Adipocyte (in vitro differentiated cells): Measurements from ENCODE around the gene H2AZ2.
A peak's percentile ranks its signal among the peaks of the same experiment; 100 is the strongest.
"Not testable (repeated sequence)": the region's sequence is repeated elsewhere in the genome, so short reads cannot be mapped to it uniquely, and the experiment has no call there.

ENCODE experiments used
- DNase-seq: peaks from one replicate; pipeline ENCODE4 v3.0.0-alpha.2; 2015; ENCODE audit warnings: low read depth
- H3K27me3 ChIP-seq: replicated peaks from 2 replicates; pipeline ENCODE4 v1.7.0; 2013; ENCODE audit warnings: mild to moderate bottlenecking, low read length, moderate library complexity; ENCODE audit not compliant: control insufficient read depth, insufficient read depth
- H3K36me3 ChIP-seq: 2 replicates; pipeline ENCODE4 v1.7.0; 2013; ENCODE audit warnings: low read length, mild to moderate bottlenecking, moderate library complexity; ENCODE audit not compliant: control insufficient read depth, insufficient read depth, severe bottlenecking
- H3K4me1 ChIP-seq: 2 replicates; pipeline ENCODE4 v1.7.0; 2013; ENCODE audit warnings: mild to moderate bottlenecking, low read length, moderate library complexity; ENCODE audit not compliant: control insufficient read depth, insufficient read depth
- H3K4me3 ChIP-seq: 2 replicates; pipeline ENCODE4 v1.7.0; 2013; ENCODE audit warnings: mild to moderate bottlenecking, low read length, moderate library complexity
- H3K9ac ChIP-seq: 2 replicates; pipeline ENCODE4 v1.7.0; 2013; ENCODE audit warnings: mild to moderate bottlenecking, low read length, moderate library complexity
- H3K9me3 ChIP-seq: 2 replicates; pipeline ENCODE4 v1.7.0; 2013; ENCODE audit warnings: mild to moderate bottlenecking, low read length, moderate library complexity; ENCODE audit not compliant: control insufficient read depth

The H2AZ2 gene

DNA sequence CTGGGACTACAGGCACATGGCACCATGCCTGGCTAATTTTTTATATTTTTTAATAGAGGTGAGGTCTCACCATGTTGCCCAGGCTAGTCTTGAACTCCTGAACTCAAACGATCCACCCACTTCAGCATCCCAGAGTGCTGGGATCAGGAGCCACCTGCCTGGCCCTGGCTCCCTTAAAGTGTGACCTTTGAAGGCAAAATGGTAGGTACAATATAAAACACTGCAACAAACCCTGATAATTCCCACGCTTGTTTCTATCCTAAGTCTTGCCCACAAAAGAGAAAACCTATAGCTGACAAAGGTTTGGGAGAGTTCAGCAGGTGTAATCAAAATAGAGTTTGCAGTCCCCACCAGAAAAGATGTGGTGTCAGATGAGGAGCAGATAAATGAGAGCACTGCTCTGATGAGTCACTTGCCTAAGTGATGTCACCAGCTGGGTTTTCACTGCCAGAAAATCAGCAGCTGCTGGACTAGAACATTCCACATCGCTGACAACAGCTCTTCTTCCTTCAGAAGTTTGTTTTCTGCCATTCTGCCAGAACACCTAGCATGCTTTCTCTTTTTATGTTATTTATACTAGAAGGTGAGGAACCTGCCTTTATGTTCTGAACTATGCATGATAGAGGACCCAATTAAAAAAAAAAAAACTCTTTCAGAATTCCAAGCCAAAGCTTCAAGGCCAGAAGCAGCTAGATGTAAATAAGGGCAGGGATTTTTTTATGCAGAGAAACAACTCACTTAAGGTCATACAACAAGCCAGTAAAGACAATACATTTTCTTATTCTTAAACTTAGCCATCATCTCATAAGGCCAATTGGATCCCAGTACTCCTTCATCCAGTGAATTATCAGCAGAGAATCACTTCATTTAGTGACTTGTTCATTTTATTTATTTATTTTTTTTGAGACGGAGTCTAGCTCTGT is 19.4 kb upstream of the H2AZ2 start:
- Histone ChIP-seq H3K36me3 (no peaks in the 10 kb centered on the region), H3K9ac (no peak overlapping the region), H3K27me3 (no peaks in the 10 kb centered on the region), H3K4me1 (peaks cover 11% of the 10 kb centered on the region), H3K9me3 (no peaks in the 10 kb centered on the region), H3K4me3 (no peak overlapping the region)
- DNase-seq = peak; percentile 83

DNA sequence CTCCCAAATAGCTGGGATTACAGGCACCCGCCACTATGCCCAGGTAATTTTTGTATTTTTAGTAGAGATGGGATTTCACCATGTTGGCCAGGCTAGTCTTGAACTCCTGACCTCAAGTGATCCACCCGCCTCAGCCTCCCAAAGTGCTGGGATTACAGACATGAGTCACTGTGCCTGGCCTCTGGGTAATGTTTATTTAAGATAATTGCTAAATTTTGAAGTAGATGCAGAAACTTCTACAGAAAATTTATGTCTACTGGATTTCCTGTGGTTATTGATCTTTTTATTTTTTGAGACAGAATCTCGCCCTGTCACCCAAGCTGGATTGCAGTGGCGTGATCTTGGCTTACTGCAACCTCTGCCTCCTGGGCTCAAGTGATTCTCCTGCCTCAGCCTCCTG is 14.1 kb upstream of the H2AZ2 start:
- not testable (repeated sequence) for H3K36me3 ChIP-seq, H3K4me3 ChIP-seq, H3K9ac ChIP-seq, H3K9me3 ChIP-seq, H3K27me3 ChIP-seq, H3K4me1 ChIP-seq
- peak; percentile 42 for DNase-seq

DNA sequence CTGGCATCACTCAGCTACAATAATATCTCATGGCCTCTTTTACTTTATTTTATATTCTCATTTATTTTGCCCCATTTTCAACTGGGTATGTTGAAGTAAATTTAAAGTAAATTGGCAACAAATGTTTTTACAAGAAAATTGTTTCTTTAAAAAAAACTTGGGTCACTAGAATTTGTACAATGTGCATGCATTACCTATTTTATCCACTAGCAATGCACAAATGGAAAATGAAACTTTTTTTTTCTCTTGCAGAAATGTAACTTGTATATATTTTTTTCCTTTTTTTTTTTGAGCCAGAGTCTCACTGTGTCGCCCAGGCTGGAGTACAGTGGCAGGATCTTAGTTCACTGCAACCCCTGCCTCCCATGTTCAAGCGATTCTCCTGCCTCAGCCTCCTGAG is 10.3 kb upstream of the H2AZ2 start:
- H3K9ac ChIP-seq = no peak overlapping the region
- H3K4me1 ChIP-seq = peaks cover 2% of the 10 kb centered on the region
- no peak overlapping the region for H3K4me3 ChIP-seq
- DNase-seq = peak; percentile 22
- no peaks in the 10 kb centered on the region for H3K36me3 ChIP-seq
- H3K27me3 ChIP-seq = no peaks in the 10 kb centered on the region
- H3K9me3 ChIP-seq = no peaks in the 10 kb centered on the region

DNA sequence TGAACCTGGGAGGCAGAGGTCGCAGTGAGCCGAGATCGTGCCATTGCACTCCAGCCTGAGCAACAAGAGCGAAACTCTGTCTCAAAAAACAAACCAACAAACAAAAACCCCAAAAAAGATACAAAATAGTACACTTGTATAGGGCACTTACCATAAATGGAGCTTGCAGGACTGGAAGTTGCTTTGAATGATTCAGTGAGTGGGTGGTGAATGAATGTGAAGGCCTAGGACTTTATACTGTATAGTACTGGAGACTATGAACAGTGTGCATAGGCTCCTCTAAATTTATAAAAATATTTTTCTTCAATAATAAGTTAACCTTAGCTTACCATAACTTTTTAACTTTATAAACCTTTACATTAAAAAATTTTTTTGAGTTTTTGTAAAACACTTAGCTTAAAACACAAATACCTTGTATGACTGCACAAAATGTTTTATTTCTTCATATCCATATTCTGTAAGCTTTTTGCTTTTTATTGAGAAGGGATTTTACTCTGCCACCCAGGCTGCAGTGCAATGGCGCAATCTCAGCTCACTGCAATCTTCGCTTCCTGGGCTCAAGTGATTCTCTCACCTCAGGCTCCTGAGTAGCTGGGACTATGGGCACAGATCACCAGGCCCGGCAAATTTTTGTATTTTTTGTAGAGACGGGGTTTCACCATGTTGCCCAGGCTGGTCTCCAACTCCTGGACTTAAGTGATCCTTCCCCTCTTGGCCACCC is 6.9 kb upstream of the H2AZ2 start:
- Histone ChIP-seq H3K9ac (no peak overlapping the region), H3K9me3 (no peaks in the 10 kb centered on the region), H3K27me3 (no peaks in the 10 kb centered on the region), H3K36me3 (no peaks in the 10 kb centered on the region), H3K4me1 (peaks cover 2% of the 10 kb centered on the region), H3K4me3 (no peak overlapping the region)
- DNase-seq = peak; percentile 20

DNA sequence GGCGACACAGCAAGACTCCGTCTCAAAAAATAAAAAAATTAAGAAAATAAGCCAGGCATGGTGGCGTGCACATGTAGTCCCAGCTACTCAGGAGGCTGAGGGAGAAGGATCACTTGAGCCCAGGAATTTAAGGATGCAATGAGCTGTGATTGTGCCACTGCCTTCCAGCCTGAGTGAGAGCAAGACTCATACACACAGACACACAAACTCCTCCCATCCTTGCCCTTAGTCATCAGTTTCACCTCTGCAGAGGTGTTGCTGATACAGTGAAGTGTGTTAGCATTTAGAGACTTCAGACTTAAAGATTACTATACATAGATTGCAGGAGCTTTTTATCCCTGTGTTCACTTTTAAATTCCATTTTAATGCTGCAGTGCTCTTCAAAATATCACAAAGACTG is 5.5 kb upstream of the H2AZ2 start:
- no peaks in the 10 kb centered on the region for H3K36me3 ChIP-seq
- H3K27me3 ChIP-seq = no peaks in the 10 kb centered on the region
- H3K9ac ChIP-seq = no peak overlapping the region
- DNase-seq = no peak
- H3K9me3 ChIP-seq = no peaks in the 10 kb centered on the region
- no peak overlapping the region for H3K4me3 ChIP-seq
- H3K4me1 ChIP-seq = peaks cover 2% of the 10 kb centered on the region

DNA sequence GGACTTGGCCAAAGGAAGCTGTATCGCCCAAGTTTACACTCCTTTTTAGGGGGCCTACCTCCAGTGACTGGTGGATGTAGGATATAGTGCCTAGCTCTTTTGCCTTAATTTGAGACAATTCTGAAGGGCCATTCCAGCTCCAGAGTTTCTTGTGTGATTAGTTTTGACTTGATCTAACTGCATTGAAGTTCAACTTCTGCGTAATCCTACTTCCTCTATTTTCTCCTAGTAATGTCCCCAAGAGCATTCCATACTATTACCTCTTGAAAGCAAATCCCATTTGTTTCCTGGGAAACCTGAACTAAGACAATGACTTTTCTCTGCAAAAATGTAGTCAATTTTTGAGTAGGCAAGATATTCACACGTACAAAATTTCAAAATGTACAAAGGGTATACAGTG is 4.7 kb upstream of the H2AZ2 start:
- peaks cover 2% of the 10 kb centered on the region for H3K4me1 ChIP-seq
- H3K27me3 ChIP-seq = no peaks in the 10 kb centered on the region
- DNase-seq = no peak
- no peaks in the 10 kb centered on the region for H3K9me3 ChIP-seq
- no peak overlapping the region for H3K9ac ChIP-seq
- H3K36me3 ChIP-seq = no peaks in the 10 kb centered on the region
- no peak overlapping the region for H3K4me3 ChIP-seq

DNA sequence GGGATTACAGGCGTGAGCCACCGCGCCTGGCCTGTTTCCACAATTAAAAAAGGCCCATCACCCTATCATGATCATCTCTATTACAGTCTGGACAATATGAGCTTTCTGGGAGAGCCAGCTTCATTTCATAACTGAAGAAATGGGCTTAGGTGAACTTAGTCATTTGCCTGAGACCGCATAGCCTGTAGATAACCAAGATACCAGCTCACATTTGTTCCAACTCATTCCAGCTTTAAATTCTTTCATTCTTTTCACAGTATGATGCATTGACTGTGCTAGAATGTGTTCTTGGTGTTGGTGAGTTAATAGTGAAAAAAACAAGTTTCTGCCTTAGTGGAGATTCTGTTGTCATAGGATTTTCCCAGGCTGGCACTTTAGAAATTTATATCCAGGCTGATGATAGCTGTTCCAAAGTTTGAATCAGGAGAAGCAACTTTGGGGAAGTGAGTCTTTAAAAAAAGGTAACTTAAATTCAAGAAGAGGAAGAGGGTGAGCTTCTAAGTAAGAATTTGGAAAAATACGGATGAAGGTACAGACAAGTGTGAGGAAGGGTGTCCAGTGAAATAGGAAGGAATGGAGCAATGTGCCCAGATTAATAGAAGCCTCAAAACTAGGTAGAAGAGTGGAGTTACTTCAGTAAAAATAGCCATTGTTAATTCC is 2.1 kb upstream of the H2AZ2 start:
- Histone ChIP-seq H3K4me1 (peaks cover 18% of the 10 kb centered on the region), H3K27me3 (no peaks in the 10 kb centered on the region), H3K36me3 (no peaks in the 10 kb centered on the region), H3K9ac (no peak overlapping the region), H3K9me3 (no peaks in the 10 kb centered on the region), H3K4me3 (no peak overlapping the region)
- DNase-seq = peak; percentile 28

DNA sequence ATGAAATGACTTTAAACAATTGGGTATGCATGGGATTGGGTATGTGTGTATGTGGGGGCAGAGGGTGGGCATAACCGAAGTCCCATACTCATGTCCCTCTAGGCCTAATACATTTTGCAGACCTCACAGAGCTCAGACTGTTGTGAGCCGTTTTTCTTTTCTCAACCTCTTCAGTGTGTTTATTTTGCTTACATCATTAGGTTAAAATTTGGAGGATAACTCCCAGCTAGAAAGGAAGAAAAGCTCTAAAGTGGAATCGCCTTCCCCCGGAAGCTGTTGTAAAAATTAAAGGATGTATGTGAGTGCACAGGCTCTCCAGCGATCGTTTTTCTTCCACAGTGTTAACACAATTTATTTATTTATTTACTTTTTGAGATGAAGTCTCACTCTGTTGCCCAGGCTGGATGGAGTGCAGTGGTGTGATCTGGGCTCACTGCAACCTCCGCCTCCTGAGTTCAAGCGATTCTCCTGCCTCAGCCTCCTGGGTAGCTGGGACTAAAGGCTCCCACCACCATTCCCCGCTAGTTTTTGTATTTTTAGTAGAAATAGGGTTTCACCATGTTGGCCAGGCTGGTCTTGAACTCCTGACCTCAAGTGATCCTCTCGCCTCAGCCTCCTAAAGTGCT is 1.5 kb upstream of the H2AZ2 start:
- peaks cover 22% of the 10 kb centered on the region for H3K4me1 ChIP-seq
- no peaks in the 10 kb centered on the region for H3K36me3 ChIP-seq
- peak overlapping the region; percentile 92 for H3K4me3 ChIP-seq
- no peaks in the 10 kb centered on the region for H3K9me3 ChIP-seq
- DNase-seq = no peak
- no peaks in the 10 kb centered on the region for H3K27me3 ChIP-seq
- peak overlapping the region; percentile 87 for H3K9ac ChIP-seq

DNA sequence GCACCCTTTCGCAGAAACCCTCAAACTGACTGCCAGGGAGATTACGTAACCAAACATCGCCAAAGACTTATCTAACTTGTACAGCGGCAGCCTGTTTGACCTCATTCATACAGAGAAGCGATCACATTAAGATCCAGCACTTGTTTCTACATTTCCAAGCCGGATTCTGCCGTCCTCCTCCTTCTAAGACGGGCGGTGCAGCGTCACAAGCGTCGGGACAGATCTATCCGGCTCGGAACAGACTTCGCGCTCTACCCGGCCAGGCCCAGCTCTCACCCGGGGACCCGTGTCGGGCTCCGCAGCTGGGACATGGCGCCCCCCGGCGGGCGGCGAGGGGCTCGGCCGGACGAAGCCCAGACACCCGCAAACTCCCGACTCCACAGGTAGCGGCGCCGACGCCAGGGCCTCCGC is 373 bp downstream of the H2AZ2 start:
- Histone ChIP-seq H3K36me3 (no peaks in the 10 kb centered on the region), H3K4me1 (peaks cover 28% of the 10 kb centered on the region), H3K27me3 (no peaks in the 10 kb centered on the region), H3K9ac (peak overlapping the region; percentile 93), H3K4me3 (peak overlapping the region; percentile 96), H3K9me3 (no peaks in the 10 kb centered on the region)
- peak; percentile 94 for DNase-seq

DNA sequence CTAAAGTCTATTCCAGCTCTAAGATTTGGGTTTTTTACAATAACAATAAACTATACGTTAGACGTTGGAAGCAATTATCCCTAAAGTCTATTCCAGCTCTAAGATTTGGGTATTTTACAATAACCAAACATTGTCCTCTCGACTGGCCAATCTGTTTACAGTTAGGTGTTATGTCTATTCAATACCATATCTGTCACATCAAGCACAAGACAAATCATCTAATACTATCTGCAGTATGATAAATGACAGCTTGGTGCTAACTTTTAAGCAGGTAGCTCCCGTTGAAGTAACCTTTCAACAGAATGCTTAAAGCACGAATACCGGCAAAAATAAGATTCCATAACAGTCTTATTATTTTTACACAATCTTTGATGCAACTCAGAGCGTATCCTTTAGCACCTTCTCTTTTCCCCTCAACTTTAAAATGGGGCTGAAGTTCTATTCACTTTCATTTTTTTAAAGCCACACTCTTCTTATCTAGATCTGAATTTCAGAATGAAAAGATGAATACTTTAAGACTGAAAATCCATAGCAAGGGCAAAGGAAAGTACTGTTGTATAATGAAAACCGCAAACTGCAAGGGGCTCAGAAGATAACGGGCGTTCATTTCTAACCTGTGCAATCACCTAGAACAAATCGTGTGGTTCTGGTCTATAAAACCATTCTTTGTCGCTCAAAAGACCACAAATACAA is 925 bp downstream of the H2AZ2 start:
- peaks cover 32% of the 10 kb centered on the region for H3K4me1 ChIP-seq
- no peaks in the 10 kb centered on the region for H3K9me3 ChIP-seq
- DNase-seq = peak; percentile 43
- peak overlapping the region; percentile 93 for H3K9ac ChIP-seq
- no peaks in the 10 kb centered on the region for H3K27me3 ChIP-seq
- H3K36me3 ChIP-seq = no peaks in the 10 kb centered on the region
- H3K4me3 ChIP-seq = peak overlapping the region; percentile 96
